T-cell (primary cell): Measurements from ENCODE around the gene VPS13D. TPM values are rescaled to one million over a fixed set of nuclear protein-coding genes. Genes with fewer than 3 reads are reported as not detected.

ENCODE experiments used
- ATAC-seq, 4 experiments: fragments of 200-7000 bp in 3 of 4; fragments of 150-1000 bp in 1 of 4; cut with Tn5 transposase; replicated peaks in 1 of 4; 1 replicate in 3 of 4; 2 replicates in 1 of 4; pipeline ENCODE4 v1.10.0; 2021; ENCODE audit warnings: moderate library complexity in 3 of 4, mild to moderate bottlenecking in 2 of 4, moderate number of reproducible peaks in 1 of 4
- CTCF ChIA-PET, 2 donors: fragments of 300-600 bp; sonication (Branson Sonifier 250); formaldehyde crosslinking; loops; one replicate each; lab custom pipeline; 2022; ENCODE audit warnings: antibody characterized with exemption in 2 of 2; lab: Charles Lee
- POLR2A ChIA-PET, 2 donors: fragments of 300-600 bp; sonication (Branson Sonifier 250); formaldehyde crosslinking; loops; one replicate each; lab custom pipeline; 2022; ENCODE audit warnings: antibody characterized with exemption in 2 of 2; lab: Charles Lee
- DNase-seq, 35 experiments: peaks; one replicate each; pipeline versions ENCODE4 v3.0.0 to v3.0.0-alpha.2; 2013 to 2023
- H3K27ac ChIP-seq: one replicate; pipeline ENCODE4 v1.5.1; 2013; ENCODE audit warnings: low read length
- H3K27me3 ChIP-seq, 2 experiments: replicated peaks in 1 of 2; 1 replicate in 1 of 2; 2 replicates in 1 of 2; pipeline versions ENCODE4 v1.6.1 to v1.7.0; 2013; ENCODE audit warnings: low read length in 1 of 2, mixed read lengths in 1 of 2; ENCODE audit not compliant: control insufficient read depth in 2 of 2, insufficient read depth in 2 of 2; ENCODE audit errors: extremely low read depth in 1 of 2
- H3K36me3 ChIP-seq, 2 donors: 1 replicate in 1 of 2; 2 replicates in 1 of 2; pipeline versions ENCODE4 v1.6.1 to v1.7.0; 2013; ENCODE audit warnings: low read length in 1 of 2; ENCODE audit not compliant: control insufficient read depth in 2 of 2, insufficient read depth in 1 of 2; ENCODE audit errors: extremely low read depth in 1 of 2
- H3K4me1 ChIP-seq, 2 experiments: 1 replicate in 1 of 2; 2 replicates in 1 of 2; pipeline versions ENCODE4 v1.6.1 to v1.7.0; 2013; ENCODE audit warnings: low read length in 2 of 2, mixed read lengths in 1 of 2; ENCODE audit not compliant: insufficient read depth in 2 of 2, control insufficient read depth in 1 of 2; ENCODE audit errors: extremely low read depth in 1 of 2
- H3K4me3 ChIP-seq, 2 donors: 1 replicate in 1 of 2; 2 replicates in 1 of 2; pipeline versions ENCODE4 v1.5.1 to v1.7.0; 2013; ENCODE audit warnings: mild to moderate bottlenecking in 2 of 2, low read length in 1 of 2, moderate library complexity in 1 of 2; ENCODE audit not compliant: control insufficient read depth in 1 of 2; ENCODE audit errors: extremely low read depth in 1 of 2
- H3K9me3 ChIP-seq: 2 replicates; pipeline ENCODE4 v1.7.0; 2013
- H3K27ac Mint-ChIP-seq, 2 donors: one replicate each; pipeline ENCODE4 v1.8.0; 2020 to 2021; ENCODE audit warnings: mild to moderate bottlenecking in 2 of 2, mixed read lengths in 2 of 2
- H3K27me3 Mint-ChIP-seq, 2 donors: one replicate each; pipeline ENCODE4 v1.8.0; 2021 to 2022; ENCODE audit warnings: mixed read lengths in 2 of 2
- H3K36me3 Mint-ChIP-seq: one replicate; pipeline ENCODE4 v1.8.0; 2021; ENCODE audit warnings: mixed read lengths
- H3K4me1 Mint-ChIP-seq, 3 donors: one replicate each; pipeline ENCODE4 v1.8.0; 2020 to 2022; ENCODE audit warnings: mixed read lengths in 3 of 3, mild to moderate bottlenecking in 1 of 3
- H3K4me3 Mint-ChIP-seq, 3 donors: one replicate each; pipeline ENCODE4 v1.8.0; 2020 to 2022; ENCODE audit warnings: mild to moderate bottlenecking in 3 of 3, mixed read lengths in 3 of 3, moderate library complexity in 3 of 3
- H3K9me3 Mint-ChIP-seq, 3 donors: one replicate each; pipeline ENCODE4 v1.8.0; 2020 to 2022; ENCODE audit warnings: mixed read lengths in 3 of 3
- WGBS: methylation state at CpG from one replicate; pipeline ENCODE4 v1.1.5; 2013; ENCODE audit warnings: missing lambda C conversion rate; ENCODE audit not compliant: insufficient coverage; 5-methylcytosine and 5-hydroxymethylcytosine counted together
- total RNA-seq, 35 experiments: library from RNA in 6 of 35; stranded (reverse) in 6 of 35; fragments of 120-200 nt in 1 of 35; gene quantifications; one replicate each; pipeline versions ENCODE4 v1.2.1 to v1.2.4 and lab custom pipeline; 2013 to 2026

Gene VPS13D
- total RNA-seq, 5 donors from 2014 or later (not counting 1 experiment from before 2014, with no cell fraction given): 73.5 to 85.9 (median 75.8) TPM

DNA sequence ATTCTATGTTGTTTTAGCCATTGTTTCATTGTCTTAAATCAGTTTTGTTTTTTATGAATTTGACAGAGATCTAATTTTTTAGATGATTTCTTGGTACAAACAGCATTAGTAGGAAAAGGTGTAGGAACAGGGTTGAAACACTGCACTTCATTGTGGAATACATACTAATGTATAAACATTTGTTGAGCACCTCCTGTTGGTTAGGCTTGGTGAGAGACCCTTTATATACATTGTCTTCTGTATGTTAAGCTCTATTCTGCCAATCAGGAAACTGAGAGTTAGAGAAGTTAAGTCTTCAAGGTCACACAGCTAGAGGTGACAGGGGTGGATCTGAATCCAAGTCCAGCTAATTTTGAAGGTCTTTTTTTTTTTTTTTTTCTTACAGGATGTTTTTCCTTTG, 192.7 kb downstream of the VPS13D start:
- H3K36me3 Mint-ChIP-seq: peaks cover 38% of the 10 kb centered on the region
- no peaks in the 10 kb centered on the region for H3K27me3 Mint-ChIP-seq
- peaks cover 17 to 38% (median 32%) of the 10 kb centered on the region in 3 donors for H3K4me1 Mint-ChIP-seq
- no peaks in the 10 kb centered on the region for H3K9me3 Mint-ChIP-seq
- H3K27me3 ChIP-seq: no peaks in the 10 kb centered on the region
- no peak overlapping the region for H3K4me3 ChIP-seq
- H3K27ac ChIP-seq: no peak overlapping the region
- no peaks in the 10 kb centered on the region for H3K4me1 ChIP-seq
- H3K4me3 Mint-ChIP-seq: no peak overlapping the region
- H3K36me3 ChIP-seq: peaks cover 0 to 4% of the 10 kb centered on the region in 2 donors
- H3K27ac Mint-ChIP-seq: peak overlapping the region; percentile 28 to 34
- POLR2A ChIA-PET: interaction anchor here in 1 of 2 donors (0.6 to 0.7 kb wide), 2 partner anchors 72 to 291 kb away, joined by 5 to 8 read pairs; no protein-coding TSS in a partner anchor
- H3K9me3 ChIP-seq: no peaks in the 10 kb centered on the region
- CTCF ChIA-PET: interaction anchor here in 1 of 2 donors (0.6 kb wide), 1 partner anchor 11 kb away, joined by 5 read pairs; no protein-coding TSS in a partner anchor
- DNase-seq (no peak), ATAC-seq (no peak)

DNA sequence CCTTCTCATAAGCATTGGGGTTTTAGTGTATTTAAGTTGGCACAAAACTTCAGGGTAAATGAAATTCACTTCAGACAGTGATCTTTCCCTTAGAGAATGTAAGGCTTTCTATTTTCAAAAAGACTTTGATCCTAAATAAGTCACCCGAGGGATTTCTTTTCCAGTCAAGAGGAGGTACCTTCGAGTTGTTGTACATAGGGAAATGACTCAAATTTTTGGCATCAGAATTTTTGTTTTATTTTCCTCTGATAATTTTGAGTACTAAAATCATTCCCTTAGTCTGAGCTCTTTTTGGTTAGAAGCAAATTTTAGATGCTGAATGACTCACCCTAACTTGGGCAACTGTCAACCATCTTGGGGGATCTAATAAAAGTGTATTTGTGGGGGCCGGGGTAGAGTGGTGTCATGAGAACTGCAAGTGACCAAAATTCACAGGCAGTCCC, 194.3 kb downstream of the VPS13D start:
- H3K36me3 ChIP-seq: peaks cover 0 to 4% of the 10 kb centered on the region in 2 donors
- H3K4me1 Mint-ChIP-seq: peaks cover 11 to 36% (median 28%) of the 10 kb centered on the region in 3 donors

DNA sequence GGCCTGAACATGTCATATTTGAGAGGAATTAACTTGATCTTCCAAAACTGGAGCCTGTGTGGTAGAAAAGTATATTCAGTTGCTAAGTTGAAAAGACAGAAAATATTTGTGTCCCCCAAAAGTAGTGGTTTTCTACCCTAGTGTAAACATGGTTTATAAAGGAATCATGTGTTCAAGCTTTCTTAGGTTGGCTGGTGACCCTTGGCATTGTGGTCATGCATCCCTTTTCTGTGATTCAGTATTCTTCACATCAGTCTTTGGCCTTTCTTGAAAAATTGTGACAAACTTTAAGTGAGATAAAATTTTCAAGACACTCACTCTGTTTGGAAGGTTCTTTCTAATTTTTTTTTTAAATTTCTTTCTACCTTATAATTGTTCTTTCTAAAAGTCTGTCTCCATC, 195.0 kb downstream of the VPS13D start:
- H3K4me1 ChIP-seq: no peaks in the 10 kb centered on the region
- H3K27ac ChIP-seq: no peak overlapping the region
- DNase-seq: no peak
- no peaks in the 10 kb centered on the region for H3K27me3 Mint-ChIP-seq
- H3K4me3 Mint-ChIP-seq: no peak overlapping the region
- peaks cover 11 to 38% (median 30%) of the 10 kb centered on the region in 3 donors for H3K4me1 Mint-ChIP-seq
- H3K4me3 ChIP-seq: no peak overlapping the region
- H3K9me3 ChIP-seq: no peaks in the 10 kb centered on the region
- ATAC-seq: no peak
- peaks cover 27% of the 10 kb centered on the region for H3K36me3 Mint-ChIP-seq
- ChIA-PET CTCF (no interaction called here), POLR2A (interaction anchor here (0.6 to 0.7 kb wide), 3 partner anchors 42 to 168 kb away, joined by 3 read pairs; no protein-coding TSS in a partner anchor)
- H3K27me3 ChIP-seq: no peaks in the 10 kb centered on the region
- peaks cover 0 to 4% of the 10 kb centered on the region in 2 donors for H3K36me3 ChIP-seq
- no peaks in the 10 kb centered on the region for H3K9me3 Mint-ChIP-seq
- H3K27ac Mint-ChIP-seq: peak overlapping the region in 1 of 2 donors; percentile 61

More for the DNA sequence above, 194.3 kb downstream of the VPS13D start:
- Mint-ChIP-seq H3K27ac (peak overlapping the region in 1 of 2 donors; percentile 61), H3K27me3 (no peaks in the 10 kb centered on the region), H3K9me3 (no peaks in the 10 kb centered on the region), H3K4me3 (no peak overlapping the region), H3K36me3 (peaks cover 33% of the 10 kb centered on the region)
- Histone ChIP-seq H3K27me3 (no peaks in the 10 kb centered on the region), H3K4me3 (no peak overlapping the region), H3K27ac (no peak overlapping the region), H3K4me1 (no peaks in the 10 kb centered on the region), H3K9me3 (no peaks in the 10 kb centered on the region)
- 100% methylated on average over 1 of the region's 3 CpGs for WGBS
- DNase-seq (no peak), ATAC-seq (no peak)
- ChIA-PET POLR2A (interaction anchor here (0.6 to 0.7 kb wide), 2 partner anchors 34 to 43 kb away, joined by 3 read pairs; no protein-coding TSS in a partner anchor), CTCF (no interaction called here)

DNA sequence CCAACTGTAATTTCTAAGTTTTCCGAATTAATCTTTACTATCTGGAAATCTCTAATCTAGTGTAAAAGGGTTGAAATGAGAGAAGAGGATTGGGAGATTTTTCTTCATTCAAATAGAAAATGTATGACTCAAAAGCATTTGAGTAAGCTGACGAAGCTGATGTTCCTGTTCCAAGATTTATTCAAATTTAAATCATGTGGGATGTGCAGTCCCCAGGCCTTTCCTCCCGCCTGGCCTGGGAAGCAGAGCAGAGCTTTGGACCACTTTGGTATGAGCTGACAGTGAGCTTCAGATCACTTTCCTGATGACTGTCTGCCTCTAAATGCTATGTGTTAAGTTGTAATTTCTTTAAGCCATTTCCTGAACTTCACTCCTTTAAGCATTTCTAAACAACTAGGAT, 196.2 kb downstream of the VPS13D start:
- Histone ChIP-seq H3K9me3 (no peaks in the 10 kb centered on the region), H3K27ac (no peak overlapping the region), H3K27me3 (no peaks in the 10 kb centered on the region), H3K4me3 (no peak overlapping the region), H3K4me1 (no peaks in the 10 kb centered on the region), H3K36me3 (peaks cover 0 to 4% of the 10 kb centered on the region in 2 donors)
- no peaks in the 10 kb centered on the region for H3K9me3 Mint-ChIP-seq
- ChIA-PET CTCF (no interaction called here), POLR2A (no interaction called here)
- no peaks in the 10 kb centered on the region for H3K27me3 Mint-ChIP-seq
- no peak overlapping the region for H3K4me3 Mint-ChIP-seq
- H3K36me3 Mint-ChIP-seq: peaks cover 26% of the 10 kb centered on the region
- ATAC-seq: no peak
- DNase-seq: no peak
- no peak overlapping the region for H3K27ac Mint-ChIP-seq
- peaks cover 10 to 46% (median 33%) of the 10 kb centered on the region in 3 donors for H3K4me1 Mint-ChIP-seq
- WGBS: no CpG with 5 or more reads among the region's 3 CpGs

DNA sequence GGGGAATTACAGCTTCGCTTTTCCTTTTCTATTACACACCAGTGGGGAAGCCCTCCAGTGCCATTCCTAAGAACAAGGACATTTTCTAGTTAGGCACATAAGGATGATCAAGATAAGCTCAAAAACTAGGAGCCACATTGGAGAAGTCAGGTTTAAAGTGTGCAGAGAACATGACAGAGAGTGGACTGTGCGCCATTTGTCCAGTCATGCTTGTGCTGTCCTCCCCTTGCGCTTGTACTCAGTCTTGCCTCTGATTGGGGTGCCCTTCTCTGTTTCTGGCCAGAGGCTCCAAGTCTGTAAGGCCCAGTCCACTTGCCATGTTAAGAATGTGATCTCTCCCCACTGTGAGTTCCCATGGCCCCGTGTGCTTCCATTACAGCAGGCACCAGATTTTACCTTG, 198.5 kb downstream of the VPS13D start:
- H3K9me3 ChIP-seq: no peaks in the 10 kb centered on the region
- no peak overlapping the region for H3K4me3 ChIP-seq
- H3K4me1 ChIP-seq: peaks cover 0 to 5% of the 10 kb centered on the region in 2 experiments
- no peaks in the 10 kb centered on the region for H3K27me3 ChIP-seq
- ChIA-PET POLR2A (interaction anchor here (0.5 to 0.6 kb wide), 3 partner anchors 12 to 31 kb away, joined by 4 to 5 read pairs (median 4); no protein-coding TSS in a partner anchor), CTCF (interaction anchor here in 1 of 2 donors (0.6 kb wide), 1 partner anchor 44 kb away, joined by 3 read pairs; no protein-coding TSS in a partner anchor)
- Mint-ChIP-seq H3K27me3 (no peaks in the 10 kb centered on the region), H3K36me3 (peaks cover 19% of the 10 kb centered on the region), H3K4me3 (no peak overlapping the region), H3K4me1 (peaks cover 11 to 32% (median 32%) of the 10 kb centered on the region in 3 donors), H3K27ac (peak overlapping the region; percentile 0 to 5), H3K9me3 (no peaks in the 10 kb centered on the region)
- WGBS: 91% methylated on average over 3 of the region's 4 CpGs
- ATAC-seq (no peak), DNase-seq (no peak)
- H3K36me3 ChIP-seq: peaks cover 0 to 12% of the 10 kb centered on the region in 2 donors
- no peak overlapping the region for H3K27ac ChIP-seq

DNA sequence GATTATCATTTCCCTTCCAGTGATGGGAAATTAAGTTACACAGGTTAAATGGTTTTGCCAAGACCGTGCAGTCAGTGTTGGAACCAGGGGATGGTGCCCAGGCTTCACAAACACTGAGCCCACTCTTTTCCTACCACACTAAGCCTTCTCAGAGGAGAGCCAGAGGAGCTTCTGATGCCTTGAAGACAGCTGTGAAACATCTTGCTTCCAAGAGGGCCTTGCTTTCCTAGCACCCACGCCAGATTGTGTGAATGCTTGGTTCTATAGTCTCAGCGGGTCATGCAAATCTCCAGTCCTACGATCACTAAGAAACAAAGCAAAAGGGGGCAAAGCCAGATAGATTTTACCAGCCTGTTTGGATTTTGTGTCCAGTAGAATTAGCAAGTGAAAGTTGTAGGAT, 200.7 kb downstream of the VPS13D start:
- no peak overlapping the region for H3K27ac ChIP-seq
- H3K9me3 Mint-ChIP-seq: no peaks in the 10 kb centered on the region
- no peaks in the 10 kb centered on the region for H3K27me3 Mint-ChIP-seq
- peaks cover 33 to 43% (median 40%) of the 10 kb centered on the region in 3 donors for H3K4me1 Mint-ChIP-seq
- H3K4me3 Mint-ChIP-seq: no peak overlapping the region
- POLR2A ChIA-PET: interaction anchor here in 1 of 2 donors (0.6 kb wide), 1 partner anchor 46 kb away, joined by 3 read pairs; no protein-coding TSS in a partner anchor
- no peak overlapping the region for H3K4me3 ChIP-seq
- H3K36me3 Mint-ChIP-seq: peaks cover 19% of the 10 kb centered on the region
- no peaks in the 10 kb centered on the region for H3K9me3 ChIP-seq
- no peaks in the 10 kb centered on the region for H3K27me3 ChIP-seq
- H3K4me1 ChIP-seq: peaks cover 20 to 24% of the 10 kb centered on the region in 2 experiments
- ATAC-seq: no peak
- H3K27ac Mint-ChIP-seq: peak overlapping the region; percentile 32 to 73
- 100% methylated on average over 1 of the region's 4 CpGs for WGBS
- CTCF ChIA-PET: interaction anchor here in 1 of 2 donors (0.7 kb wide), 1 partner anchor 80 kb away, joined by 3 read pairs; no protein-coding TSS in a partner anchor
- no peak for DNase-seq
- H3K36me3 ChIP-seq: peaks cover 0 to 12% of the 10 kb centered on the region in 2 donors
